Measurements from ENCODE around the gene C1QTNF3.

Gene C1QTNF3

GRCh38 chr5:34003941-34004340 lies 39.1 kb downstream of the C1QTNF3 start:
- TF ChIP-seq CTCF (IDR thresholded peaks at IDR 0.05; ENCODE audit: insufficient read depth, low read depth, low read length, missing control alignments) = no peak
- no peak for DNase-seq (ENCODE audit: low read depth)
- H3K4me3 ChIP-seq (ENCODE audit: low read depth, low read length) = no peak overlapping the region

- no peak for TF ChIP-seq CTCF (IDR thresholded peaks at IDR 0.05; ENCODE audit: insufficient read depth, low read depth, low read length, missing control alignments)
- no peak for DNase-seq (ENCODE audit: low read depth)
- H3K4me3 ChIP-seq (ENCODE audit: low read depth, low read length) = no peak overlapping the region
Measured at GRCh38 chr5:34002629-34003328, 40.2 kb downstream of the C1QTNF3 start.

GRCh38 chr5:34001241-34001841 lies 41.7 kb downstream of the C1QTNF3 start:
- TF ChIP-seq CTCF (IDR thresholded peaks at IDR 0.05; ENCODE audit: insufficient read depth, low read depth, low read length, missing control alignments) = no peak
- H3K4me3 ChIP-seq (ENCODE audit: low read depth, low read length) = no peak overlapping the region
- no peak for DNase-seq (ENCODE audit: low read depth)

- no peak for DNase-seq (ENCODE audit: low read depth)
- no peak for TF ChIP-seq CTCF (IDR thresholded peaks at IDR 0.05; ENCODE audit: insufficient read depth, low read depth, low read length, missing control alignments)
- no peak overlapping the region for H3K4me3 ChIP-seq (ENCODE audit: low read depth, low read length)
Measured at GRCh38 chr5:33999978-34000377, 43.0 kb downstream of the C1QTNF3 start.

GRCh38 chr5:33997331-33997983 lies 45.6 kb downstream of the C1QTNF3 start:
- H3K4me3 ChIP-seq (ENCODE audit: low read depth, low read length) = no peak overlapping the region
- TF ChIP-seq CTCF (IDR thresholded peaks at IDR 0.05; ENCODE audit: insufficient read depth, low read depth, low read length, missing control alignments) = peak; percentile 54
- peak; percentile 60 for DNase-seq (ENCODE audit: low read depth)

- H3K4me3 ChIP-seq (ENCODE audit: low read depth, low read length) = no peak overlapping the region
- no peak for TF ChIP-seq CTCF (IDR thresholded peaks at IDR 0.05; ENCODE audit: insufficient read depth, low read depth, low read length, missing control alignments)
- DNase-seq (ENCODE audit: low read depth) = no peak
Measured at GRCh38 chr5:33995865-33996264, 47.1 kb downstream of the C1QTNF3 start.
